CD4-positive, alpha-beta T cell treated with Interleukin-6 for 4 hours (primary cell): ENCODE measurements around the gene KCNS1.
"Not testable (repeated sequence)": the region's sequence is repeated elsewhere in the genome, so short reads cannot be mapped to it uniquely, and the experiment has no call there.

Experiments used
- DNase-seq: peaks from one replicate; pipeline ENCODE4 v3.0.0-alpha.2; 2020; ENCODE audit warnings: mixed read lengths

Gene KCNS1

GRCh38 chr20:45100563-45101245 is at the start of gene KCNS1:
Gene KCNS1 (minus strand): TSS chr20:45101127. CDS start chr20:45099236, 1,891 bp downstream.
- DNase-seq, result no peak

- no peak for DNase-seq
Observed at GRCh38 chr20:45149062-45149461, 48.1 kb upstream of the KCNS1 start.

- DNase-seq, result no peak
Observed at GRCh38 chr20:45140836-45141235, 39.9 kb upstream of the KCNS1 start.

GRCh38 chr20:45139733-45140375 is 38.9 kb upstream of the KCNS1 start:
- DNase-seq, result not testable (repeated sequence)

GRCh38 chr20:45138561-45139300 is 37.8 kb upstream of the KCNS1 start:
- peak; percentile 39 for DNase-seq

GRCh38 chr20:45136911-45137310 is 36.0 kb upstream of the KCNS1 start:
- no peak for DNase-seq

- DNase-seq, result no peak
Observed at GRCh38 chr20:45128099-45128498, 27.2 kb upstream of the KCNS1 start.

GRCh38 chr20:45124365-45124764 is 23.4 kb upstream of the KCNS1 start, which contains the start of gene WFDC12:
Gene WFDC12 (minus strand): TSS chr20:45124465. CDS start chr20:45124447, 18 bp downstream.
- DNase-seq, result no peak

GRCh38 chr20:45121388-45121787 is 20.5 kb upstream of the KCNS1 start:
- DNase-seq, result no peak

GRCh38 chr20:45119556-45120266 is 18.8 kb upstream of the KCNS1 start:
- DNase-seq, result no peak

- DNase-seq, result no peak
Observed at GRCh38 chr20:45118028-45118427, 17.1 kb upstream of the KCNS1 start.

- DNase-seq, result no peak
Observed at GRCh38 chr20:45117581-45117980, 16.7 kb upstream of the KCNS1 start.

GRCh38 chr20:45115829-45116228 is 14.9 kb upstream of the KCNS1 start:
- no peak for DNase-seq

- DNase-seq, result no peak
Observed at GRCh38 chr20:45115386-45115774, 14.5 kb upstream of the KCNS1 start.

- DNase-seq, result peak; percentile 14
Observed at GRCh38 chr20:45114465-45115385, 13.8 kb upstream of the KCNS1 start, which contains the start of gene WFDC5. Gene WFDC5 (minus strand): TSS chr20:45115174. CDS start chr20:45115083, 91 bp downstream.

- no peak for DNase-seq
Observed at GRCh38 chr20:45113865-45114264, 12.9 kb upstream of the KCNS1 start.

GRCh38 chr20:45112754-45113153 is 11.8 kb upstream of the KCNS1 start:
- DNase-seq, result no peak

- peak; percentile 13 for DNase-seq
Observed at GRCh38 chr20:45111799-45112471, 11.0 kb upstream of the KCNS1 start.

- DNase-seq, result no peak
Observed at GRCh38 chr20:45111285-45111684, 10.4 kb upstream of the KCNS1 start.

GRCh38 chr20:45110301-45110700 is 9.4 kb upstream of the KCNS1 start:
- DNase-seq, result no peak

- DNase-seq, result no peak
Observed at GRCh38 chr20:45109634-45110033, 8.7 kb upstream of the KCNS1 start.
